ENCODE data around the gene NDUFC2.
A peak's percentile ranks its signal among the peaks of the same experiment; 100 is the strongest.
"Not testable (repeated sequence)": the region's sequence is repeated elsewhere in the genome, so short reads cannot be mapped to it uniquely, and the experiment has no call there.

NDUFC2 gene

DNA sequence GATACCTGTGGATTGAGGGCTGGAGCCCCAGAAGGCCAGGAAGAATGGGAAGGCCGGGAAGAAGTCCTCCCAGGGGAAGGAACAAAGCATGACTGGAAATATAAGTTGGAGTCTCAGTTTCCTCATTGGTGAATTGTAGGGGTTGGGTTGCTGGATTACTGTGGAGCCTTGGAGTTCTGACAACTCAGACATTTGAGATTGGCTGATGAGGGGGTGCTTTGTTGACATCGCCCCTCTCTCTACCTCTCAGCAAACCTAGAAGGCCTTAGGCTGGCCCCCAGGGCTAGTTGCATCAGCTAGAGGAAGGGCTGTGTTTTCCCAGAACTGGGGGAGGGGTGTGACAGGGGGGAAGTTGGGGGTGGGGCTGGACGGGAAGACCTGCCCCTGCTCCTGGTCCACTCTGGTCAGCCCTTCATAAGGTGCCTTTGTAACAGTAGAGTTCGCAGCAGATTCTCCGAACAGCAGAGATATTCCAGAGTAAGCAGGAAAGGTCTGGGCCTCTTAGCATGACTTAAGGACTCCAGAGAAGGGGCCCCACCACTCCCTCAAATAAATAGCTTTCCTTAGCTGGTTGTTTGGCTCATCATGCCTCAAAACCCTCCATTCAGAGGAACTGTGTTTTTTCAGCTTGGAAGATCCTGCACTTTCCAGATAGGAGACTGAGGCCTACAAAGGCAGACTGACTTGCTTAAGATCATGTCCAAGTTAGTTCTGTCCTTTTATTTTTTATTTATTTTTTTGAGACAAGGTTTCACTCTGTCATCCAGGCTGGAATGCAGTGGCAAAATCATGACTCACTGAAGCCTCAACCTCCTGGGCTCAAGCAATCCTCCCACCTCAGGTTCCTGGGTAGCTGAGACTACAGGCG, 28.5 kb downstream of the NDUFC2 start:
- DNase-seq, result peak; percentile 59

DNA sequence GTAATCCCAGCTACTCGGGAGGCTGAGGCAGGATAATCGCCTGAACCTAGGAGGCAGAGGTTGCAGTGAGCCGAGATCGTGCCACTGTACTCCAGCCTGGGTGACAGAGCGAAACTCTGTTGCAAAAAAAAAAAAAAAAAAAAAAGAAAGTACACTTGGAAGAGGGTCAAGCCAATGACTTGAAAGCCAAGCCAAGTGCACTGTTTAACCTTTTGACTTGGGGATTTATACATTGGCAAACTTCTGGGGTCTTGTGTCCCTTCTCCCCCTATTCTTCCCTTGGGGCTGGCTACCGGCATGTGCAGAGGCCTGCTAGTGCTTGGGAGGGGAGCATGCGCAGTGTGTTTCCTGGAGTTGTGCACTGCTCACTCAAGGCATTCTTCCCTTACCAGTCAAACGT, 30.3 kb downstream of the NDUFC2 start:
- no peak for DNase-seq

DNA sequence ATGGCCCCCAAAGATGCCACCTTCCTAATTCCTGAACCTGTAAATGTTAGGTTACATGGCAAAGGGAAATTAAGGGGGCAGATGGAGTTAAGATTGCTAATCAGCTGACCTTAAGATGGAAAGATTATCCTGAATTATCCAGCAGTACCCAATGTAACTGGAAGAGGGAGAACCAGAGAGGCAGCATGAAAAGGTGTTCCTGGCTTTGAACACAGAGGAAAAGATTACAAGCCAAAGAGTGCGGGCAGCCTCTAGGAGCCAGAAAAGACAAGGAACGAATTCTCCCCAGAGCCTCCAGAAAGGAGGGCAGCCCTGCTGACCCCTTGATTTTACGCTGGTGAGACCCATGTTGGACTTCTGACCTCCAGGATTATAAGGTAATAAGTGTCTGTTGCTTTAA, 31.1 kb downstream of the NDUFC2 start:
- no peak for DNase-seq

DNA sequence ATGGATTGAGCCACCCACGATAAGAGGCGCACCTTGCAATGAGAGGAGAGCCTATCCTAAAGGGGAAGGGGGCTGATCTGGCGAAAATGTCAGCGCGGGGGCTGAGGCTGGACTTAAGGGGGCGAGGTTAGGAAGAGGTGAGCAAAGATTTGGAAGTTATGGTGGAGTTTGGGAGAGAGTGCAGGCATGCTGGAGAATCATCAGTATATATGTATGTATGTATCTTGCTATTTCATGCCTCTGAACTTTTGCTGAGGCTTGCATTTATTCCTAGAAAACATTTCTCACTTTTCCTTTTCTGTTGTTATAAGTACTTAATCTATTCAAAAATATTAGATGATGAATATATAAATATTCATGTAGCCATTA, 33.2 kb downstream of the NDUFC2 start:
- DNase-seq, result no peak

DNA sequence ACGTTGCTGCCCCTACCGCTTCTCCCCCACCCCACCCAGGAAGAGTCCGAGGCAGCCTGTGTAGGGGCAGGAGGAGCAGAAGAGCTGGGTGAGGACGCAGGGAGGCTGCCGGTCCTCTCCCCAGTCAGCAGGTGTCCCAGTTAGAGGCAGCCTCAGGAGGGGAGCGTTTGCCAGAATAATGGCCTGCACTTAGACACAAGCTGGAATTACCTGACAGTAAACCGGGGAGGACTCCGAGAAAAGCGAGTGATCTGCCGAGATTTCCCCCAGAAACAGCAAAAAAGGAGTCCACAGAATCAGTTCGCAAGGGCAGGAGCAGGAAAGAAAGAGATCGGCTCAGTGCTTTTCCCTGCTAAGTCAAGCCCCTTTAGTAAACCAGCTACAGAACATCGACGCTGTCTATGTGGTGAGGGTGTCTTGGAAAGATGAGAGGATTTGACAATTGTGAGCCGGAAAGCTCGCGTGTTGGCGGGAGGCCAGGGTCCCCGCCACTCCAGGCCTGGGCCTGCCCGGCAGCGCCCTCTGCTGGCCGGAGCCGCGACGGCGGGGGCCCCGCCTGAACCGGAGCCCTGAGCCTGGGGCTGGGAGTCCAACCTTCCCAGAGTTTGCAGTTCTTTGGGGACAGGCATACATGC, 33.7 kb downstream of the NDUFC2 start:
- peak; percentile 48 for DNase-seq

DNA sequence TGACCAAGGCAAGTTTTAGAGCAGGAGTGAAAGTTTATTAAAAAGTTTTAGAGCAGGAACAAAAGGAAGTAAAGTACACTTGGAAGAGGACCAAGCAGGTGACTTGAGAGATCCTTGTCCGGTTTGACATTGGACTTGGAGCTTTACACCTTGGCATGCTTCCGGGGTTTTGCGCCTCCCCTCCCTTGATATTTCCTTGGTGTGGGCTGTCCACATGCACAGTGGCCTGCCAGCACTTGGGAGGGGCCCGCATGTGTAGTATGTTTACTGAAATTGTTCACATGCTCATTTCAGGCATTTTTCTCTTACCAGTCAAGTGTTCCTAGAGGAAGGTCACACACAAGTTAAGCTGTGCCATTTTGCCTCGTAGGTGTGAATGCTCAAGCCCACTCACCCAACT, 35.0 kb downstream of the NDUFC2 start:
- no peak for DNase-seq

DNA sequence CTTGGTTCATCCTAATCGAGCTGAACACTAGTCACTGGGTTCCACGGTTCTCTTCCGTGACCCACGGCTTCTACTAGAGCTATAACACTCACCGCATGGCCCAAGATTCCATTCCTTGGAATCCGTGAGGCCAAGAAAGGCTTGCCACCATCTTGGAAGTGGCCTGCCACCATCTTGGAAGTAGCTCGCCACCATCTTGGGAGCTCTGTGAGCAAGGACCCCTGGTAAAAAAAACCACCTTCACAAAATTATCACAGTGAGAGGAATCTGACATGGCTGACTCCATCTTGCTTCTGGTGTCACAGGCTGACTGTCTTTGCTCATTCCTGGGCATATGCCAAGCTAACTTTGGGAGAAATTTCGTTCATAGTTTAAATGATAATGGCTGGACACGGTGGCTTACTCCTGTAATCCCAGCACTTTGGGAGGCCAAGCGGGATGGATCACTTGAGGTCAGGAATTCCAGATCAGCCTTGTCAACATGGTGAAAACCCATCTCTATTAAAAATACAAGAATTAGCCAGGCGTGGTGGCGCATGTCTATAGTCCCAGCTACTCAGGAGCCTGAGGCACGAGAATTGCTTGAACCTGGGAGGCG, 37.7 kb downstream of the NDUFC2 start:
- DNase-seq, result no peak

DNA sequence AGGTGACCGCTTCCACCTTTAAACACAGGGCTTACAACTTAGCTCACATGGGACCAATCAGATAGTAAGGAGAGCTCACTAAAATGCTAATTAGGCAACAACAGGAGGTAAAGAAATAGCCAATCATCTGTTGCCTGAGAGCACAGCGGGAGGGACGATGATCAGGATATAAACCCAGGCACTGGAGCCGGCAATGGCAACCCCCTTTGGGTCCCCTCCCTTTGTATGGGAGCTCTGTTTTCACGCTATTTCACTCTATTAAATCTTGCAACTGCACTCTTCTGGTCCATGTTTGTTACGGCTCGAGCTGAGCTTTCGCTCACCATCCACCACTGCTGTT, 38.3 kb downstream of the NDUFC2 start:
- not testable (repeated sequence) for DNase-seq

DNA sequence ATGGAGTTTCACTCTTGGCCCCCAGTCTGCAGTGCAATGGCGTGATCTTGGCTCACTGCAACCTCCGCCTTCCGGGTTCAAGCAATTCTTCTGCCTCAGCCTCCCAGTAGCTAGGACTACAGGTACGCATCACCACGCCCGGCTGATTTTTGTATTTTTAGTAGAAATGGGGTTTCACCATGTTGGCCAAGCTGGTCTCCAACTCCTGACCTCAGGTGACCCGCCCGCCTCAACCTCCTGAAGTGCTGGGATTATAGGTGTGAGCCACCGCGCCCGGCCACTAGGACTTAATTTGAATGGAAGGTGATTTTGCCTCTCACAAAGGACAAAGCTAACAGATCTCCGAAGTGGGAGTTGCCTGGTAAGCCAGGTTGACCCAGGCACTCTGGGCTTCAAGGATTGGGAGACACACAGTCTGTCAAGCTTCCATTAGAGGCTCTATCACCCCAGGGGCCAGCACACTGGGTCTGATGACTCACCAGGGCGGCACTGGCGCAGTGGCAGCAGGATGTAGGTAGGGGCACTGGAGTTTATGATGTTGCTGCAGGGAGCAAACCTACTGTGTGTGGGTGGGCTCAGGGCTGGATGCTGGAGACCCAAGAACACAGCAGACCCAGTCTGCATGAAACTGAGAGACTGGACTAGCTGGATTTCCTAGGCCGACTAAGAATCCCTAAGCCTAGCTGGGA, 38.8 kb downstream of the NDUFC2 start:
- DNase-seq, result no peak

DNA sequence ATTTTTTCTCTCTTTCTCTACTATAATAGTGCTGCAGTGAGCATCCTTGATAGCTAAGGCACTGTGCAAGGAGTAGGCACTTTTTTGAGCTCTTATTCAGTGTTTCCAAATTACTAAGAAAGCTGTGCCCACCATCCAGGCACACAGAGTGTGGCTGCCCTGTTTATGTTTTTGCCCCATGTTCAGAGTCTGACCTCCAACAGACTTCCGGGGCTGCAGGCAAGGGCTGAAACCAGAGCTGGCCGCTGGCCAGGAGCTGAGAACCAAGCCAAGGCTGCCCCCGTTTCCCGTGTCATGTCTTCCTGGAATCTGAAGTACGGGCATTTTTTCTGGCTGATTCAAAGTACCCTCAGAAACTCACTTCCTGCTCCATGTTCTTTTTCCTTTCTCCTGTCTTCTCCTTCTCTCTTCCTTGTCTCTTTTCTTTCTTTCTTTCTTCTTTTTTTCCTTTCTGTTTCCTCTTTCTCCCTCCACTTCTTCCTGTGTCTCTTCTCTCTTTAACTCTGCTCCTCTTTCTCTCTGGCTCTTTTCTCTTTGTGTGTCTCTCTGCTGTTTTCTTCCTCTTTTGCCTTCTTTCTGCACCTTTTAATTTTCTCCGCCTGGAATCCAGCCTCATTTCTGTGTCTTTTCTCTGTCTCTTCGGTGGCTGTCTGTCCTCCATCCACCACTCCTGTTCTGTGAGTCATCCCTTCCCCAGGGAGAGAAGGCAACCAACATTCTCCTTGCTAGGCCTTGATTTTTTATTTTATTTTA, 39.6 kb downstream of the NDUFC2 start:
- peak; percentile 87 for DNase-seq

DNA sequence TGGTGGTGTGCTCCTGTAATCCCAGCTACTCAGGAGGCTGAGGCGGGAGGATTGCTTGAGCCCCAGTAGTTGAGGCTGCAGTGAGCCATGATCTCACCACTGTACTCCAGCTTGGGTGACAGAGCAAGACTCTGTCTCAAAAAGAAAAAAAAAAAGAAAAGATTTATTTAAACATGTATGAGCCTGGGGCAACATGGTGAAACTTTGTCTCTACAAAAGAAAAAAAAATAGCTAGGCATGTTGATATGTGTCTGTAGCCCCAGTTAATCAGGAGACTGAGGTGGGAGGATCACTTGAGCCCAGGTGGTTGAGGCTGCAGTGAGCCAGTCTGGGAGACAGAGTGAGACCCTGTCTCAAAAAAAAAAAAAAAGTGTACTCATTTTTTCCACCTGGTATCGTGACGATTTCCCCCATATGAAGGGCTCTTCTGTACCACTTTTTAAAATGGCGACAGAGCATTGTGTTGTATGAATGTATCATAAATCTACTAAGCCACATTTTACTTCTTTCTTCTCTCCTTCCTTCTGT, 40.2 kb downstream of the NDUFC2 start:
- no peak for DNase-seq

DNA sequence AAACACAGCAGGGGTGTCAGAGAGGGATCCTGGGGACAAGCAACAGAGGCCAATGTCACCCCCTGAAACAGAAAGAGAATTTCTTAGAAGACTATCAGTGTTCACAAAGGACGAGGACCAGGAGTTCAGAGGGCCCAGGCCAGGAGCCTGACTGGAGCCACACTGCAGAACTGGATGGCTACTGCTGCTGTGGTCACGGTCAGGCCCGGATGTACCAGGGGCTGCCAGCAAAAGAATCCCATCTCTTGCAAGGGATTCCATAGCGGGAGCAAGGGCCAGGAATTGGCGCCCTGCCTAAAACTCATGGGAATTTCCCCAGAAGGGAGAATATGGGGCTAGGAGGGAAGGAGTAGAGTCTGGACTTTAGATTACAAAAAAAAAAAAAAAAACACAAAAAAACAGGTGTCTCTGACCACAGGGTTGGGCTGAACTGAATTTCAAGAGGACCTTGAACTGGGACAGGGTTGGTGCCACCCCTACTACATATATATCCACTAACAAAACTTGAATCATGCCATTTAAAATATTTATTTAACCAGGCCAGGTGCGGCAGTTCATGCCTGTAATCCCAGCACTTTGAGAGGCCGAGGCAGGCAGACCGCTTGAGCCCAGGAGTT, 40.9 kb downstream of the NDUFC2 start:
- no peak for DNase-seq

DNA sequence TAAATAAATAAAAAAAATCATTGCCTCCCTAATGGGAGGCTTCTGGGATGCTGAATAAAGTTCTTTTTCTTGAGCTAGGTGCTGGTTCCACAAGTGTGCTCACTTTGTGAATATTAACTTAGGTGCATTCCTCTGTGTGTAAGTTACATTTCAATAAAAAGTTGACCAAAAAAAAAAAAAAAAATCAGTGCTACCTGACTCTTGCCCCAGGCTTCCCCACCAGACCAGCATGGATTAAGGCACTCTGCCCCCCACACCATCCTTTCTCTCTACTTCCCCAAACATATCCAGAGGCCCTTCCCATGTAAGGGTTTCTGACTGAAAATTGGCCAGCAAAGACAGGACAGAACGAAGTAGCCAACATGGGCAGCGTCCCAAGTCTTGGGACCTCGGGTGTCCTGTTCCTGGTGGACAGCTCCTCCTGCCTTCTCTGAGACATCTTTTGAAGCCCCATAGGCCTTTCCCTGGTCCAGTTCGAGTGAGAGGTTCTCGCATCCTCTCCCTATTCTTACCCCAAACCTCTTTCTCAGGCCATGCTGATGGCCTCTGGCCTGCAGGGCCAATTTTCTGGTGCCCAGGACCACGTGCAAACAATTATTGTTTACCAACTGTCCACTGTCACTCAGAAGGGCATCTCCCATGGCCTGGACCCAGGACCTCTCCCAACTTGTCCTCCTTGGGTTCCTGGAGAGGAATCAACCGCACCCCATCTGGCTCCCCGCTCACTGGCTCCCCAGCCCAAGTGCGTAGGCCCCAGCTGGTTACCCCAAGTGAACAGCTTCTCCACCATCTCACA, 41.6 kb downstream of the NDUFC2 start:
- no peak for DNase-seq

DNA sequence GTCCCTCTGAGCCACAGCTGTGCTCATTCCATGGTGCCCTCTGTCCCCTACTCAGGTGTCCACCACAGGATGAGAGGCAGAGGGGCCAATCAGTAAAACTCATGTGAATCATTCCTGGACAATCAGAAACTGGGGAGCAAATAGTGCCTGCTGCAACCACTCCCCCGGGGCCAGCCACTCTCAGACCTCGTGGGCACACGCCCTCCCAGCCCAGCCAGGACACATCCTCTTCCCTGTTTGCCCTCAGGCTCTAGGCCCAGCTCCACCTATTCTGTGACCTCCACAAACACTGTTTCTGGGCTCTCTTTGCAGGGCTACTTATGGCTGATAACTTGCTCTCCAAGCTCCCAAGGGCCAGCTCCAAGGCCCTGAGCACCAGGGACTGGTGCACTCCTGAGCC, 42.6 kb downstream of the NDUFC2 start:
- DNase-seq, result no peak

DNA sequence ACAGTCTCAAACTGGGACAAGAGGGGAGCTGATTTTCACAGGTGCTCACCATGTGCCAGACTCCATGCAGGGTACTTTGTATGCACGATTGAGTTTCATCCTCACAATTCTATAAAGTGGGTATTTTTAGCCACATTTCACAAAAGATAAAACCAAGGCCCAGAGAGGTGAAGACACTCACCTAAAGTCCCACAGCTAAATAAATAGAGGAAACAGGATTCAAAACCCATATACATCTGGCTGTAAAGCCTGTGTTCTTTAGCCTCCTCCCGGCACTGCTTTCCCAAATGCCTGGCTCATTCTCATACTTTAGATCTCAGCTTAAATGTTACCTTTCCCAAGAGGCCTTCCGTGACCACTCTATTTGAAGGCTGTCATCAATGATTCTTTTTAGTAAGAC, 43.3 kb downstream of the NDUFC2 start:
- DNase-seq, result no peak

DNA sequence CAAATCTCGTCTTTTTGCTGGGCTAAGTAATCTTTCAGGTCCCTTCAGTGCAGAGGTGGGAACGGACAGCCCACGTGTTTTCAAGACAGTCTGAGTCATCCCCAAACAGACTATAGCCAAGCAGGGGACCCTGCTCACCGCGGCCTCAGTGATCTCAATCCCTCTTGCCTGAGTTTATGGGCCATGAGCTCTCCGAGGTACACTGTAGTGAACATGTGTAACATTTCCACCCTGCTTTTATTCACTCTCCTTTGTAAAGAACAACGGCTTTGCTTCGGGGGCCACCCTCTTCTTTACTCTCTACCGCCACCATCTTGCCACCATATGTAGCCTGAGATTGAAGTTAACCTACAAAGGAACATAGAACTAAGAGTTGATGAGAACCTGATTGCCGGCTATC, 45.0 kb downstream of the NDUFC2 start:
- no peak for DNase-seq

DNA sequence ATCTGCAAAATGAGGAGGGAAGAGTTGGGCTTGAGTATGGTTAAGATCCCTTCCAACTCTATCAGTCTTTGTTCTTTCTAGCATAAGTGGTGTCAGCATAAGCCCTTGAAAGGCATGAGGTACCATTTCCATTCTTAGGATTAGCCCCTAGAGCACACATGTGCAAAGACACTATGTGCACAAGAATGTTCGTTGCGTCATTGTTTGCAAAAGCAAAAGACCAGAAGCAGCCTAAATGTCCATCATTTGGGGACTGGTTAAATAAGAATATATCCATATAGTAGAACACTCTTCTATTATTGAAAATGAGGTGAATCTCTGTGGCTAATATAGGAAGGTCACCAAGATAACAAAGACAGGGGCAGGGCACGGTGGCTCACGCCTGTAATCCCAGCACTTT, 46.6 kb downstream of the NDUFC2 start:
- no peak for DNase-seq

DNA sequence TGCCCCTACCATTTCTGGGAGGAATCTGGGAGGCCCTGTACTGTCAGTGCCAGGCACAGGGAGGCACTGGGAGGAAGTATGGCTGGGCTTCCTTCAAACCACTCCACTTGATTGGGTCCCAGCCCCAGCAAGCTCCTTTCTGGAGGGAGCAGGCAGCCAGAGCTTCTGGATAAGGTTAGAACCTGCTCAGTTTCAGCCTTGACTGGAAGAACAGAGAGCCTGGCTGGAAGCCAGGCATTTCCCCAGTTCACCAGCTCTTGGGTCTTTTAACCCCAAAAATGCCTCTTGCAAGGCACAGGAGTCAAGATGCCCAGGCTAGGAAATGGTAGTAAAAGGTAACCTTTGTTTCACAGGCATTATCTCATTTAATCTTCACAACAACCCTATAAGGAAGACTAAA, 47.6 kb downstream of the NDUFC2 start:
- no peak for DNase-seq

DNA sequence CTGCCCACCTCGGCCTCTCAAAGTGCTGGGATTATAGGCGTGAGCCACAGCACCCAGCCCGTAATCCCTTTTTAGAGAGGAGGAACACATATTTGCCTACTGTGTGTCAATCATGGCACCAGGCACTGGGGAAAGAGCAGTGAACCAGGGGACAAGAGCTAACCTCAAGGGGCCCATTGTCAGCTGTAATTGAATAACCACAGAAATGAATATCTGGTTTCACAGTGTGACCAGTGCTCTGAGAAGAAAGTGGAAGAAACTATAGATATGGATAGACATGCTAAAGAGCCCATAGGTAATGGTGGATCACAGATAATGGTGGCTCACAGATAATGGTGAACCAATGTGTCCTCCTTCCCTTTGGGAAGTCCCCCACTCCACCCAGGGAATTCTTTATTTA, 48.0 kb downstream of the NDUFC2 start:
- DNase-seq, result no peak

DNA sequence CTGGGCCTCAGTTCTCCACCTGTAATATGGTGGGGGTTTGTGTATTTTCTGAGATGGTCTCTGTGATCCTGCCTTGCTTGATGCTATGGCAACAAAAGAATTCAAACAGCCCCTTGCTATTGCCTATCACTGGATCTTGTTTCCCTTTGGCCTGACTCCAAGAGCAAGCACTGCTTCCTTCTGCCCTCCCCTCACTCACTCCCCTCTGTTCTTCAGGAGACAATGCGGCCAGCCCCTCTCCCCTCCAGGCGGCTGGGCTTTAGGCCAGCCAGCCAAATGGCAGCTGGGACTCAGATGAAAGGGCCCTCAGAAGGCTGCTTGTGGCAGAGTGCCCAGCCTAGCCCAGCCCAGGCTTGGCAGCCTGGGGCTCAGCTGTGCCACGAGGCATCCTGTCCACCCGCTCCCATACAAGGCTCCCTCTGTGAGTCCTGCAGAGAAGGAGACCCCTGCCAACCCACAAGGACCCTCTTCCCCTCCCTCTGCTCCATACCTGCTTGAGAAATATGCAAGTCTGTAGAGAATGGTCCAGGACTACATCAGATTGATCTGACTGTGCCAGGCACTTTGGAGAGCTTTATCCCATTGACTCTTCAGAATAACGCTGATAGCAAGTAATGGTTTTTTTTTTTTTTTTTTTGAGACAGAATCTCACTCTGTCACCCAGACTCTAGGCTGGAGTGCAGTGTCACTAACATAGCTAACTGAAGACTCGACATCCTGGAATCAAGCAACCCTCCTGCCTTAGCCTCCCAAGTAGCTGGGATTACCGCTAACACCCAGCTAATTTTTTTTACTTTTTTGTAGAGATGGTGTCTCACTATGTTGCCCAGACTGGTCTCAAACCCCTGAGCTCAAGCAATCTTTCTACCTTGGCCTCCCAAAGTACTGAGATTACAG, 49.0 kb downstream of the NDUFC2 start:
- no peak for DNase-seq
